NCI-H1092 (cell line): ENCODE measurements around the gene COPB2.

Experiments used
- DNase-seq: peaks from one replicate; lab custom pipeline; 2025; lab: John Stamatoyannopoulos, UW

The COPB2 gene

GRCh38 chr3:139307601-139308555 is 81.6 kb downstream of the COPB2 start:
- DNase-seq, result no peak
